GM19455 (cell line): ENCODE results near the gene RBKS.

Source experiments
- ATAC-seq: cut with Tn5 transposase; IDR thresholded peaks from one replicate; pipeline ENCODE4 v1.9.1; 2021; ENCODE audit not compliant: unreplicated experiment

The RBKS gene

DNA sequence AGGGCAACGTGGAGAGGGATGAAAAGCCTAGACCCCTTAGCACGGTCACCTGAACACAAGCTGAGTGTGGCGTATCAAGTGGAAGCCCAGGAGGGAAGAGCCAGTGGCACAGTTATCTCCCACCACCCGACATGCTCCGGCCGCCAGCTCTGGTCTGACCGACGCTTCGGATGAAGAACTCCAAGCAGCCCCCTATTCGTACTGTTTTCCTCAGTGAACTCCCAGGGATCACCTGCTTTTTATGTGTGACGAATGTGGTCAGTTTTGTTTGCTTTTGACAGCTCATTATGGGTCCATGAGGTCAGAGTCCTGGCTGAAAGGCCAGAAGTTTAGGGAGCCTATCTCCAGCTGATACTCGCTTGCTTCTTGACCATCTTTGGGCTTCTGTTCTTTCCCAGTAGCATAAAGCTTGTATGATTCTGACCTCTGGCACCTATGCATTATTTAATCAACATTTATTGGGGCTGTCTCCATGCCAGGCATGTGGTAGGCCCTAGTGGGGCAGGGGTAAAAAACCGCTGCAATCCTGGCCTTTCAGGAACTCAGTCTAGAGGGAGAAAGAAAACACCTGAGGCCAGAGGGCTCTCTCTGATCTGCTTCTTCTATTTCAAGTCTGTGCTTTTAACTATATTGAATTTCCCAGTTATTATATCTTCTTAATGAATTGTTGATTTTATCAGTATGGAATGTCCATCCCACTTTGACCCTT lies 151.7 kb downstream of the RBKS start:
- ATAC-seq: no peak

GRCh38 chr2:27737676-27738348 lies 152.4 kb downstream of the RBKS start:
- no peak for ATAC-seq

- no peak for ATAC-seq
These were observed 153.3 kb downstream of the RBKS start for GRCh38 chr2:27736890-27737204.

DNA sequence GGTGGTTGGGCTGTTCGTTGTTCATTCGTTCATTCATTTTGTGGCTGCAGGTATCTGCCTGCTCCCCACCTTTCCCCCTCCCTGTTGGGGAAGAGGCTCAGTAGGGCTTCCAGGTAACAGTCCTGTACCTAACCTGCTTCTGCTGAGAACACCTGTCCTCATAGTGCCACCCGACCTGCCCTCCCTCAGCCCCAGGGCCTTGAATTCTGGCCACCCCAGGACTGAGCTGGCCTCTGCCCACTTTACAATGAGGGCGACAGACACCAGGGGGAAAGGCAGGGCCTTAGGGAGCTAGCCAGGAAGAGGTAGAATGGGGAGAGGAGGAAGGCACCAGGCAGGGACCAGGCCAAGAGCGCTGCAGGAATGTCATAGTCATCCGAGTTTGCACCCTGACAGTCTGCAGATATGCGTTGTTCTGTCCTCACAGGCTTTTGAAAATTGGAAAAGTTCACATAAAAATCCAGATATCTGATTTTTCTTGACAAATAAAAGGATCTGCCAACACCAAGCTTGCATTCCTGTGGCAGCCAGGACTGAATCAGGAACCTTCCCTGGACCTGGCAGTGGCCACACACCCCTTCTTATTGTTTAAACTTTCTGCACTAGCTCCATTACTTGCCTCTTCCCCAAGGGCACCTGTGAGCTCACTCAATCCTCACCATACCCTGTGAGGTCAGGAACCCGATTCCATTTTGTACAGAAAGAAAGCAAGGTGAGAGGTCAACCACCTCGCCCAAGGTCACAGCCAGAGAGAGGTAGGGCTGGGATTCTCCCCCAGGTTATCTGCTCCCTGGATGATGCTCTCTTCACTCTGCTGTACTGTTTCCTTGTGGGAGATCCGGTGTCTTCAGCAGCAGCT lies 153.9 kb downstream of the RBKS start:
- no peak for ATAC-seq

DNA sequence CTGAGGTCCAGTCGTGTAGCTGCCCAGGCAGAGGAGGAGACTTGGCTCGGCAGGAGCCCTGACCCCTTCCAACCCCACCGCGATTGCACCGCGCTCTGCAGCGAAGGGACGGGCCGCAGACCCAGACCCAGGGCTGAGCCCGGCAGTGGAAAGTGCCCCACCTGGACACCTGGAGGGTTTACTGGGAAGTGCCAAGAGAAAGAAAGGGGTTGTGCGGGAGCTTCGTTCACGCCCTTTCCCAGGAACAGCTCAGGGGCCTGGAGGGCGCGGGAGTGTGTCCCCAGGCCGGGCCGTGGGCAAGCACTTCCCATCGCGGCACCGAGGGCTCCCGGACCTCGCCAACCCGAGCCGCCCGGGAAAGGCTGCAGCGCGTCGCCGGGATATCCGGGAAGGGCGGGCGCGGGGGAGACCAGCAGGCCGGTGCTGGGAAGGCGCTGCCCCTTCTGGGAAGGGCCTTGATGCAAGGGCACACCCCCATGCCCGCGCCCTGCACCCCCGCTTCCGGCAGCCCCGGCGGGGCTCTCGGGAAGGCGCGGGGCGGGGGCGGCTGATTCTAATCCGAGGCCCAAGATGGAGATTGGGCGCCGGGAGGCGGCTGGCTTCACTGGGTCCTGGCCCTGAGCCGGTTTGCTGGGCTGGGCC lies 154.8 kb downstream of the RBKS start:
- ATAC-seq: no peak

- no peak for ATAC-seq
These were observed 155.9 kb downstream of the RBKS start for GRCh38 chr2:27734305-27734704.
